H7 (cell line): Measurements from ENCODE around the gene WFS1. TPM values are rescaled to one million over a fixed set of nuclear protein-coding genes. Genes with fewer than 3 reads are reported as not detected.
A peak's percentile ranks its signal among the peaks of the same experiment; 100 is the strongest.

Experiments used
- DNase-seq: peaks from one replicate; pipeline ENCODE4 v3.0.0; 2012
- H3K27me3 ChIP-seq: 2 replicates; pipeline ENCODE4 v1.6.0; 2011; ENCODE audit warnings: mild to moderate bottlenecking, low read length; ENCODE audit not compliant: control insufficient read depth, insufficient read depth
- H3K36me3 ChIP-seq: replicated peaks from 2 replicates; pipeline ENCODE4 v1.5.1; 2011; ENCODE audit warnings: low read length; ENCODE audit not compliant: control insufficient read depth, insufficient read depth
- H3K4me3 ChIP-seq: 2 replicates; pipeline ENCODE4 v1.5.1; 2011; ENCODE audit warnings: low read depth, mild to moderate bottlenecking, control low read depth, low read length, moderate library complexity; ENCODE audit not compliant: insufficient read depth
- total RNA-seq: library from RNA; depleted of rRNA; stranded (reverse); fragments of >200 nt; shearing (Covaris generic); gene quantifications from 2 replicates; pipeline ENCODE4 v1.2.3, GENCODE V29; 2014

WFS1 gene
- total RNA-seq, 1 experiment from 2014 or later: 22.6 TPM

DNA sequence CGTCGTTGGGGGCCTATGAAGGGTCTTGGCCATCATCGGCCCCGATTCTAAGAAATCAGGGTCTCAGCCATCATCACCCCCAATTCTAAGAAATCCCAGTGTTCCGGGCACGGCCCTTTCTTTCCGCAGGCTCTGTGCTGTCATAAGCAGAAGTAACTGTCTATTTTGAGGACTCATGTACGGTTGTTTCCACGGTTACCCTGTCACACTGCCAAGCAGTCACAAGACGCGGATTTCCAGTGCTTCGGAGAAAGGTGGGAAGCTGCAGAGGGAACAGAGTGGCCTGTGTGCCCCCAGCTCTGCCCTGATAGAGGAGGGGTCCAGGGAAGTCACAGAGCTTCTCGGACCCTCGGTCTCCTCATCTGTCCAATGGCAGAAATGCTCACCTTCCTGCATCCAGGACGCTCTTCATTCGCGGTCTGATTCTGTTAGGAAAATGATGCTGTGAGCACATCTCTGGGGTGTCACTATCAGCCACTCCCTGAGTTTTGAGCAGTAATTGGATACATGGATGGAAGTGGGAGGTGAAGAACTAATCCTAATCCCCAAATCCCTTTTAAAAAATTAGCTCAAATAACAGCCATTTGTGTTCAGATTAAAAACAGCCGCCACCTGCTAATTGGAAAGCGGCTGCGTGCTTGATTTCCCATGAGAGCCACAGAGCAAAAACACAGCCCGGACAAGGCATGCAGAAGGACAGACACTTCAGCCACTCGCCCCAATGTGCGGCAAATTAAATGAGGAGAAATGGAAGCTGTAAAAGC lies 73.1 kb downstream of the WFS1 start:
- DNase-seq: no peak
- no peak overlapping the region for H3K4me3 ChIP-seq

DNA sequence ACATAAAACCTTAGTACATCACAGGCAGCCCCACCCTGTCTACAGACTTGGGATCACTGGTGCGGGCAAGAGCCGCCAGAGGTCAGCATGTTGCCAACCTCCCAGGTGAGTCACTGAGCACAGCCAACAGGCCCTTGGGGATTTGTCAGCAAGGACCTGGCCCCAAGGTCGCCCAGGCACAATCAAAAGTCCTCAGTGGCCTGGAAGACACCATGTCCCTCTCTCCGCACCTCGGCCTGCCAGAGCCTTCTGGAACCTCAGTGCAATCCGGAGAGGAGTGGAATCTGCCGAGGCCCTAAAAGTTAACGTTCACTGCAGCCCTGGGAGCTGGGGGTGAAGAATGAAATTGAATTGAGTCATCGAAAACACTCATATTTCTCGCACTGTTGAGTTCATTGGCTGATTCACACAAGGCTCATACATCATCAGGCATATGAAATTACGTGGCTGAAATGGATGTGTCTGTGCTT lies 74.3 kb downstream of the WFS1 start:
- H3K4me3 ChIP-seq: no peak overlapping the region
- H3K36me3 ChIP-seq: no peaks in the 10 kb centered on the region
- no peaks in the 10 kb centered on the region for H3K27me3 ChIP-seq
- peak; percentile 76 for DNase-seq

More for the DNA sequence above, 73.1 kb downstream of the WFS1 start:
- H3K27me3 ChIP-seq: no peaks in the 10 kb centered on the region
- no peaks in the 10 kb centered on the region for H3K36me3 ChIP-seq

DNA sequence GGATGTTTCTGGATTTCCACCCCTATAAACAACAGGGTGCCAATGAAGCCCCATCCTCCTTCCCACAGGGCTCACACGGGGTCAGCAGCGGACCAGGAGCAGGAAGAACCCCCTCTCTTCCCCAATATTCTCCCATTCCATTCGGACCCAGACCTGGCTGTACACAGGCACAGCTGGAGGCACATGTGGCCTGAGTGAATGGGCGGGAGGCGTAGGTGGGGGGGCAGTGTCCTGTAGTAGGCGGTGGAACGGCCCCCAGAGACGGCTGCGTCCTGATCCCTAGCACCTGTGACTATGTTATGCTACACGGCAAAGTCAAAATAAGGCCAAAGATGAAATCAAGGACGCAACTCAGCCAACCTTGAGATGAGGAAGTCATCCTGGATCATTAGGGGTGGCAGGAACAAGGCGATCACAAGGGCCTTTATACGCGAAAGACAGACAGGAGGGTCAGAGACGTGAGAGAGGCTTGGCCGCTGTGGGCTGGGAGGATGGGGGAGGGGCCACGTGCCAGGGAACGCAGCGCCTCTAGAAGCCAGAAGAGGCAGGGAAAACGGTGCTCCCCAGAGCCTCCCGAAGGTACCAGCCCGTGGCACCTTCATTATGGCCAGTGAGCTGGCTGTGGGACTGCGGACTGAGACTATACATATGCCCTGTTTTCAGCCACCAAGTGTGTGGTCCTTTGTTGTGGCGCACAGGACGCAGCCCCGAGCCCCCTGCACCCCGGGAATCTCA lies 75.6 kb downstream of the WFS1 start:
- Histone ChIP-seq H3K4me3 (no peak overlapping the region), H3K27me3 (no peaks in the 10 kb centered on the region), H3K36me3 (no peaks in the 10 kb centered on the region)
- peak; percentile 68 for DNase-seq

DNA sequence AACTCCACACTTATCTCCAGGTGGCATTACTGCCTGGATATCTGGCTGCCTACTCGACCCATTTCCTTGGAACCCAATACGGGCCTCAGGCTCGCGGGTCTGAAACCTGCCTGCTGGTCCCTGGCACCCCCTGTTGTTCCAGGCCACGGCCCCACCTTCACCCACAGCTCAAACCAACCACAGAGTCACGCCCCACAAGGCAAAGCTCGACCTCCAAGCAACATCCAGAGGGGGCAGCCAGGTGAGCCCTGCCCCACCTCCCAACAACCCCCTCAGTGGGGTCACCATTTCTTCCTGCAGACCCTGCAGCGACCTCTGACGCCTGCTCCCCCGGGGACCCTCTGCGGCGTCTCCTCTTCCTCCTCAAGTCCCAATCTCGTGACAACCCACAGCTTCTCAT lies 76.2 kb downstream of the WFS1 start:
- no peak for DNase-seq
- no peaks in the 10 kb centered on the region for H3K27me3 ChIP-seq

DNA sequence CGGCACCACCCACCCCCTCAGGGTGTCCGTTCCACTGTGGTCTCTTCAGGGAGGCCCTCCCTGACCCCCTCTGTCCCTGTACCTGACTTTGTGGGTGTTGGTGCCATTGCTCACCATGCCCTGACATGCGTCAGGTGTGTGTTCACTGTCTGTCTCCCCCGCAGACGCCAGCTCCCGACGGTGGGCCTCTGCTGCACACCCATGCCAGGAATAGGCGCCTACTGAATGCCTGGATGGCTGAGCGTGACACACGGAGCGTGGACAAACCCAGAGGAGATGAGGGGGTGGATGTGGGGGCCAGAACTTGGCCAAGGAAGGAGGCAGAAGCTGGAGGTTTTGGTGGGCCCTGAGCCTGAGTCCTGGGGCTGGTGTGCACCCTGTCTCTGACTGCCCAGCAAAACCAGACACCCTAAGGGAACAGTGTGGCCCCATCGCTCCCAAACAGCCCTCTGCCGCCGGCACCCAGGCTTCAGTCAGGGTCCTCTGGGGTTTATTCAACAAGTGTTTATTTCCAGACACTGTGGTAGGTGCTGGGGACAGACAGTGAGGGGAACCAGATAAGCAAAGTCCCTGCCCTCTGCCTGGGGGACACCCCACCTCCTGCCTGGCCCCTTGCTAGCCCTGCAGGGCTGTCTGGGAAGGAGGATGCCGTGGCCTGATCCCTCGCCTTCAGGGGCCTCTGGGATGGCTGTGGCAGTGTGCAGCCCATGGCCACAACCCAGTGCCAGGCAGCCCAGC lies 76.9 kb downstream of the WFS1 start:
- Histone ChIP-seq H3K36me3 (no peaks in the 10 kb centered on the region), H3K4me3 (no peak overlapping the region)
- DNase-seq: no peak

More for the DNA sequence above, 76.2 kb downstream of the WFS1 start:
- no peak overlapping the region for H3K4me3 ChIP-seq
- no peaks in the 10 kb centered on the region for H3K36me3 ChIP-seq

DNA sequence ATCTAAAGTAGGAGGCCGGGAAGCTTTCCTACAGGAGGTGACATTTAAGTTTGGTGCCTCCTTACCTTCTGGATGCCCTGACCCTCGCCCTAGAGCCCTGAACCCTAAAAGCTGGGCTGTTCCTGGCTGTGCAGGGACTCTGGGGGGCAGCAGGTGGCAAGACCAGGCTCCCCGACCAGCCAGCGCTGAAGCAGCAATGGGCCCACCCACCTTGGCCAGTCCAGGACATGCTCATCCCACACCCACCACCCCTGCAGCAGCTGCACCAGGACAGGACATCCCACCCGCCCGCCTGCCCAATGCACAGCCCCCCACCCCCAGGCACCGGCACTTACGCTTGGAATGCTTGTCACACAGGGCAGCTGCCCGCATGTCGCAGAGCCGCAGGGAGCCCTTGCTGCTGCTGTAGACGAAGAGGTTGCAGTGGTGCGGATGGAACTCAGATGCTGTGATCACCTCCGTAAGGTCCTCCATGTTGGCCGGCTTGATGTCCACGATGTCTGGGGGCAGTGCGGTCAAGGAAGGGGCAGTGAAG lies 77.9 kb downstream of the WFS1 start:
- no peak overlapping the region for H3K4me3 ChIP-seq
- no peaks in the 10 kb centered on the region for H3K36me3 ChIP-seq
- H3K27me3 ChIP-seq: no peaks in the 10 kb centered on the region
- no peak for DNase-seq

More for the DNA sequence above, 76.9 kb downstream of the WFS1 start:
- no peaks in the 10 kb centered on the region for H3K27me3 ChIP-seq

DNA sequence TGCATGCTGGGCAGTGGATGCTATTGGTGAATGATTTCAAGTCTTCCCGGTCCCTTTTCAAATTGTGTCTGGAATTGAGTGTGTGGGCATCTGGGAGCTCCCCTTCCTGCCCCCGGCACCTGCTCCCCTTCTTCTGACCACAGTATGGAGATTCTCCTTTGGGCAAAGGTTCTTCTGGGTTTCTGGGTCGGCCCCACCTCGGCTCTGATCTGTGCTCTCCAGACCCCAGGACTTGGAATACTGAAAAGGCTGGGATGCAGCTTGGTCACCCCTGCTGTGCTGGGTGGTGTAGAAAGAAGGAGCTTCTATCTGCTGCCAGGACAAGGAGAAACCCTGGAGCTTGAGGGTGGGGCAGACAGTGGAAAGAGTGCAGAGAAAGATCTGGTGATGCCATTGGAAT lies 78.8 kb downstream of the WFS1 start:
- Histone ChIP-seq H3K4me3 (no peak overlapping the region), H3K36me3 (no peaks in the 10 kb centered on the region), H3K27me3 (no peaks in the 10 kb centered on the region)
- DNase-seq: no peak

DNA sequence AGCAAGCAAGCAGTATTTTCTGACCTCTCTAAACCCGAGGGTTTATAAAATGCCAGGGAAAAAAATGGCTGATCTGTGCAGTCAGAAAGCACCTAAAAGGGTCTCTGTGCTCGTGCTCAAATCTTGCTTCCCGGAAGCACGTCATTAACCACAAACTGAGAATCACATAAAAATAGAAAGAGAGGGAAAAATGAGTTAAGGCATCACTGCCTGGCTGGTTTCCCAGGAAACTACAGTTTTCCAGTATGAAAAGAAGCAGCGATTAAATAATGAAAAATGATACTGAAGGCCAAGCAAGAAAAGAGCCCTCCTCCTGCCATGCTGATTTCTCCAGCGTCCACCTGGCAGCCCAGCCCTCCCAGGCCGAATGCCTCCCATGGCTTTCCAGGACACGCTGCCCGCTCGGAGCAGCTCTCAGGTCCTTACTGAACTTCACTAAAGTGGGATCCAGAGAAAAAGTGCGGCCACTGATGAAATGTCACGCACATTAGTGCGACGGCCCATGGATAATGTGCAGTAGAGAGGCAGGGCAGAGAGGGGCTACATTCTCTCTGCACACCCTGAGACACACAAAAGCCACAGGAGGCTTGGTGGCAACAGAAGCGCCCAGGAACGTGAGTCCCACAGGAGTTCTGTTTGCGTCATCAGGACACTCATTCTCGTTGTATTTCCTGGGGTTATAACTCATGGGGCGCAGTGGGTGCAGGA lies 80.4 kb downstream of the WFS1 start:
- no peaks in the 10 kb centered on the region for H3K27me3 ChIP-seq
- H3K4me3 ChIP-seq: no peak overlapping the region
- no peaks in the 10 kb centered on the region for H3K36me3 ChIP-seq
- no peak for DNase-seq

DNA sequence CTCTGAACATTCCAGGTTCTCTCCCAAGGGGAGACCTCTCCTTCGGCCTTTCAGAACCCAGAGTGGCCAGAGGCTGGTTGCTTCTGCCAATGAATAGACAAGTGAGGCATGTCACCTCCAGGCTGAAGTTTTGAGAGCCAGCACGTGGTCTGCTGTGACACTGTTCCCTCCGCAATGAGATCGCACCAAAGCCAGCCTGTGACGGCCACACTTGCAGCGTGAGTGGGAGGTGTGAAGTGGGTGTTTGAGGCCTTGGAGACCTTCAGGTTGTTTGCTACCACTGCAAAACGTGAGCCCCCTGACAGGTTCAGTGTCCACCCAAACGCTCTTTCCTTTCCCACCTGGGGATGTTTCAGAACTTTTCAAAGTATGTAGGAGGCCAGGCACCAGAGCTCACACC lies 81.0 kb downstream of the WFS1 start:
- Histone ChIP-seq H3K36me3 (no peaks in the 10 kb centered on the region), H3K27me3 (no peaks in the 10 kb centered on the region), H3K4me3 (no peak overlapping the region)
- no peak for DNase-seq

DNA sequence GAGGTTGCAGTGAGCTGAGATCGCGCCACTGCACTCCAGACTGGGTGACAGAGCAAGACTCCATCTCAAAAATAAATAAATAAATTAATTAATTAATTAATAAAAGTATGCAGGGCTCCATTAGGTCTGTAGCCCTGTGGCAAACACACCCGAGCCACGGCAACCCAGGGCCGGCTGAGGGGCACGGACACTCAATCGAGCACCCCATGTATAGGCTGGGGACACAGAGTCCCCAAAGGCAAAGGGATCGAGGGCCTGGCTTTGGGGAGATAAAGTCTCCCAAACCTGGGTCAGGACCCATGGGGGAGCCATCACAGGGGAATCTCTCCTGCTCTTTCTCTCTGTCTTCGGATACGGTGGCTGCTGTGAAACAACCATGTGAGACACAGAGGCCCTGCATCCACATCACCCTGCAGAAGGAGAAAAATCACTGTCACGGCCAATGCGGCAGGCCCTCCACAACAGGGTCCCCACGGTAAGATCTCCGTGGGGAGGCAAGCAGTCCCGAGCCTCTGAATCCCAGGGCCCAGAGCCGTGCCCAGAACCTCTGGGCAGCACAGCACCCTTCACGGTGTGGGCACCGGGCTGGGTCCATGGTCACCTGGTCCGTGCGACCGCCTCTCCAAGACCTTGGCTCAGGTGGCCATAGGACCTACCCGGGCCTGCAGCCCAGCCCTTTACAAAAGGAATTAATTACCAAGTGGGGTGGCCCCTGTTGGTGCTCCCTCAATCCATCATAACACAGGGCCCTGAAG lies 81.8 kb downstream of the WFS1 start:
- no peak overlapping the region for H3K4me3 ChIP-seq
- no peaks in the 10 kb centered on the region for H3K27me3 ChIP-seq
- no peaks in the 10 kb centered on the region for H3K36me3 ChIP-seq
- no peak for DNase-seq

DNA sequence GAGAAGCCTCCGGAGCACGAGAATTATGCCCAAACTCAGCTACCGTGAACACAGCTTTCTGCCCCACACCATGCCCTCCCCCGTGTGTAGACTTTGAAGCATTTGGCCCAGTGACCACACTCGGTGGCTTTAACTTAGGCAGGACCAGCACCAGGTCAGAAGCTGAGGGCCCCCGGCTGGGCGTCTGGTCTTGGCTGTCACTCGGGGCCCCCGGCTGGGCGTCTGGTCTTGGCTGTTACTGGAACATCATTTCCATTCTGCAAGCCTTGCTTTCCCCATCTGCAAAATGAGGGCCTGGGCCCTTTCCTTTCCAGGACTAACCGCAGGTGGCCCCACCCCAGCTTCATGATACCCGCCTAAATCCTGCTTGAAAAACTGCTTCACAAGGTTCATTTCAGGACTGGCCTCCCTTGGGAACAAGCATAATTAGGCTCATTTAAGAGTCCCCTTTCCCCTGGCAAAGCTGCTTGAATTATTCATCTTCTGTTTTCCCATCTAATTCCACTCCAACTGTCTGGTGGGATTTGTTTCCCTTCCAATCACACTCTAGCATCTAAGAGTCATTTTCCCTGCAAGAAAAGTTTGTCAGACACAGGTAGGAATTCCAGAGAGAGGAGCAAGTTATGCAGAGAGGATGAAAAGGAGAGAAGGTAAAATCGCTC lies 82.5 kb downstream of the WFS1 start:
- no peaks in the 10 kb centered on the region for H3K27me3 ChIP-seq
- no peak for DNase-seq
- no peaks in the 10 kb centered on the region for H3K36me3 ChIP-seq
- H3K4me3 ChIP-seq: no peak overlapping the region
